ENCODE measurements around the gene MCOLN3.

The MCOLN3 gene

DNA sequence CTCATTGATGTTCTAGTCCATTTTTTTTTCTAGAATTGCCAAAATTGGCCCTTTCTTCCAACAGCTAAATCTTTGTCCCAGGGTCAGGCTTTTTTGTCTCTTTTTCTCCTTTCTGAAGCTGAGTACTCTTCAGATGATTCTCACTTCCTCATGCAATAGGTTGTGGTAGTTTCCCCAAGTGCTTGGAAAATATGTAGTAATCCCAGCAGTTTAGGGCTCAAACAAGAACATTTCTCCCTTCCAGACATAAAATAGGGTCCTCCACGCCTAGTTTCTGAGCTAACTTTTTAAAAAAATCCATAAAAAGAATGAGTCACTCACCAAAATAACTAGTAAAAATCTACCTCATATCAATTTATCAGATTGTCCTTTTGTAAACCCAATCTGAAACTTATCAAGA lies 10.0 kb upstream of the MCOLN3 start:
- TF ChIP-seq EZH2 (optimal IDR thresholded peaks at IDR 0.05; ENCODE audit: low read depth, low read length) (no peak), EZH2phosphoT487 (IDR thresholded peaks at IDR 0.05; ENCODE audit: low read length) (no peak)
- TF ChIP-seq, protein P1, sequence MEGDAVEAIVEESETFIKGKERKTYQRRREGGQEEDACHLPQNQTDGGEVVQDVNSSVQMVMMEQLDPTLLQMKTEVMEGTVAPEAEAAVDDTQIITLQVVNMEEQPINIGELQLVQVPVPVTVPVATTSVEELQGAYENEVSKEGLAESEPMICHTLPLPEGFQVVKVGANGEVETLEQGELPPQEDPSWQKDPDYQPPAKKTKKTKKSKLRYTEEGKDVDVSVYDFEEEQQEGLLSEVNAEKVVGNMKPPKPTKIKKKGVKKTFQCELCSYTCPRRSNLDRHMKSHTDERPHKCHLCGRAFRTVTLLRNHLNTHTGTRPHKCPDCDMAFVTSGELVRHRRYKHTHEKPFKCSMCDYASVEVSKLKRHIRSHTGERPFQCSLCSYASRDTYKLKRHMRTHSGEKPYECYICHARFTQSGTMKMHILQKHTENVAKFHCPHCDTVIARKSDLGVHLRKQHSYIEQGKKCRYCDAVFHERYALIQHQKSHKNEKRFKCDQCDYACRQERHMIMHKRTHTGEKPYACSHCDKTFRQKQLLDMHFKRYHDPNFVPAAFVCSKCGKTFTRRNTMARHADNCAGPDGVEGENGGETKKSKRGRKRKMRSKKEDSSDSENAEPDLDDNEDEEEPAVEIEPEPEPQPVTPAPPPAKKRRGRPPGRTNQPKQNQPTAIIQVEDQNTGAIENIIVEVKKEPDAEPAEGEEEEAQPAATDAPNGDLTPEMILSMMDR (IDR thresholded peaks at IDR 0.05; ENCODE audit: low read length) = no peak
- Histone ChIP-seq H4K20me1 (ENCODE audit: insufficient read depth, low read length) (no peaks in the 10 kb centered on the region), H3K9ac (ENCODE audit: low read length) (no peak overlapping the region), H3K27me3 (replicated peaks; ENCODE audit: insufficient read depth, low read length) (no peaks in the 10 kb centered on the region), H3K36me3 (replicated peaks; ENCODE audit: insufficient read depth, low read length) (no peaks in the 10 kb centered on the region), H3K4me2 (ENCODE audit: low read depth, low read length) (no peak overlapping the region), H3K79me2 (ENCODE audit: low read length) (no peaks in the 10 kb centered on the region), H3K27ac (ENCODE audit: low read length) (no peak overlapping the region), H3K9me3 (replicated peaks; ENCODE audit: insufficient read depth, low read length) (no peaks in the 10 kb centered on the region), H3K9me2 (replicated peaks; ENCODE audit: insufficient read depth, low read length) (no peaks in the 10 kb centered on the region), H3K4me1 (ENCODE audit: low read length) (0 out of 2 replicates have a peak, but pooled peaks cover 2% of the 10 kb centered on the region), H3K4me3 (ENCODE audit: low read length) (no peak overlapping the region), H2AFZ (ENCODE audit: low read length) (no peak overlapping the region), H3F3A (ENCODE audit: insufficient read depth, low read length) (no peaks in the 10 kb centered on the region)
- no peak for DNase-seq

DNA sequence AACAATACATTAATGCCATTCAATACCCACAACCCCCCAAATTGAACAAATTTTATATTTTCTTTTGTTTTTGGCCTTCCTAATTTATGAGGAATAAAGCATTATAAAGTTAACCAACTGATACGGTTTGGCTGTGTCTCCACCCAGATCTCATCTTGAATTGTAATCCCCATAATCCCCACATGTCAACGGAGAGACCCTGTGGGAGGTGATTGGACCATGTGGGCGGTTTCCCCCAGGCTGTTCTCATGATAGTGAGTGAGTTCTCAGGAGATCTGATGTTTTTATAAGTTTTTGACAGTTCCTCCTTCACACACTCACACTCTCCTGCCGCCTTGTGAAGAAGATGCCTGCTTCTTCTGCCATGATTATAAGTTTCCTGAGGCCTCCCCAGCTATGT lies 6.4 kb upstream of the MCOLN3 start:
- Histone ChIP-seq H3K4me2 (ENCODE audit: low read depth, low read length) (no peak overlapping the region), H3K9me2 (replicated peaks; ENCODE audit: insufficient read depth, low read length) (no peaks in the 10 kb centered on the region), H3K36me3 (replicated peaks; ENCODE audit: insufficient read depth, low read length) (no peaks in the 10 kb centered on the region), H4K20me1 (ENCODE audit: insufficient read depth, low read length) (no peaks in the 10 kb centered on the region), H3K9ac (ENCODE audit: low read length) (no peak overlapping the region), H3F3A (ENCODE audit: insufficient read depth, low read length) (no peaks in the 10 kb centered on the region), H3K27ac (ENCODE audit: low read length) (no peak overlapping the region), H3K27me3 (replicated peaks; ENCODE audit: insufficient read depth, low read length) (no peaks in the 10 kb centered on the region), H3K79me2 (ENCODE audit: low read length) (no peaks in the 10 kb centered on the region), H2AFZ (ENCODE audit: low read length) (no peak overlapping the region), H3K4me3 (ENCODE audit: low read length) (no peak overlapping the region), H3K9me3 (replicated peaks; ENCODE audit: insufficient read depth, low read length) (no peaks in the 10 kb centered on the region), H3K4me1 (ENCODE audit: low read length) (no peaks in the 10 kb centered on the region)
- no peak for DNase-seq
- TF ChIP-seq EZH2 (optimal IDR thresholded peaks at IDR 0.05; ENCODE audit: low read depth, low read length) = no peak

GRCh38 chr1:85049735-85050166 lies 1.5 kb upstream of the MCOLN3 start:
- Histone ChIP-seq H3K79me2 (ENCODE audit: low read length) (no peaks in the 10 kb centered on the region), H3K9me3 (replicated peaks; ENCODE audit: insufficient read depth, low read length) (no peaks in the 10 kb centered on the region), H3K4me2 (ENCODE audit: low read depth, low read length) (no peak overlapping the region), H3K4me1 (ENCODE audit: low read length) (no peaks in the 10 kb centered on the region), H4K20me1 (ENCODE audit: insufficient read depth, low read length) (no peaks in the 10 kb centered on the region), H3F3A (ENCODE audit: insufficient read depth, low read length) (no peaks in the 10 kb centered on the region), H3K9me2 (replicated peaks; ENCODE audit: insufficient read depth, low read length) (no peaks in the 10 kb centered on the region), H3K27ac (ENCODE audit: low read length) (no peak overlapping the region), H3K4me3 (ENCODE audit: low read length) (no peak overlapping the region), H3K9ac (ENCODE audit: low read length) (no peak overlapping the region), H3K27me3 (replicated peaks; ENCODE audit: insufficient read depth, low read length) (no peaks in the 10 kb centered on the region), H3K36me3 (replicated peaks; ENCODE audit: insufficient read depth, low read length) (no peaks in the 10 kb centered on the region), H2AFZ (ENCODE audit: low read length) (no peak overlapping the region)
- DNase-seq = no peak
- no peak for TF ChIP-seq EZH2phosphoT487 (IDR thresholded peaks at IDR 0.05; ENCODE audit: low read length)
- TF ChIP-seq EZH2 (optimal IDR thresholded peaks at IDR 0.05; ENCODE audit: low read depth, low read length) = no peak
- TF ChIP-seq, protein P1 (IDR thresholded peaks at IDR 0.05; ENCODE audit: low read length) = no peak

- H3K4me1 ChIP-seq (ENCODE audit: low read length) = no peaks in the 10 kb centered on the region
- no peak overlapping the region for H2AFZ ChIP-seq (ENCODE audit: low read length)
- H3K27ac ChIP-seq (ENCODE audit: low read length) = no peak overlapping the region
- no peaks in the 10 kb centered on the region for H3K36me3 ChIP-seq (replicated peaks; ENCODE audit: insufficient read depth, low read length)
- no peaks in the 10 kb centered on the region for H3F3A ChIP-seq (ENCODE audit: insufficient read depth, low read length)
- no peak for TF ChIP-seq EZH2 (optimal IDR thresholded peaks at IDR 0.05; ENCODE audit: low read depth, low read length)
- TF ChIP-seq EZH2phosphoT487 (IDR thresholded peaks at IDR 0.05; ENCODE audit: low read length) = no peak
- TF ChIP-seq, protein P1 (IDR thresholded peaks at IDR 0.05; ENCODE audit: low read length) = no peak
- no peak overlapping the region for H3K4me2 ChIP-seq (ENCODE audit: low read depth, low read length)
- H4K20me1 ChIP-seq (ENCODE audit: insufficient read depth, low read length) = no peaks in the 10 kb centered on the region
- no peaks in the 10 kb centered on the region for H3K9me3 ChIP-seq (replicated peaks; ENCODE audit: insufficient read depth, low read length)
- H3K9me2 ChIP-seq (replicated peaks; ENCODE audit: insufficient read depth, low read length) = no peaks in the 10 kb centered on the region
- no peaks in the 10 kb centered on the region for H3K79me2 ChIP-seq (ENCODE audit: low read length)
- H3K9ac ChIP-seq (ENCODE audit: low read length) = no peak overlapping the region
- no peak for DNase-seq
- H3K27me3 ChIP-seq (replicated peaks; ENCODE audit: insufficient read depth, low read length) = no peaks in the 10 kb centered on the region
- H3K4me3 ChIP-seq (ENCODE audit: low read length) = no peak overlapping the region
Observed at GRCh38 chr1:85047472-85048295, 616 bp downstream of the MCOLN3 start.
